Colon (tissue), 2 donors: ENCODE data around the gene TERT.
"Not testable (repeated sequence)": the region's sequence is repeated elsewhere in the genome, so short reads cannot be mapped to it uniquely, and the experiment has no call there.

Source experiments
- FAIRE-seq: peaks from 2 replicates; lab custom pipeline; 2012; peaks lifted over from hg19 to GRCh38; lab: Jason Lieb, UNC
- donor health status: control.
- donor health status: control.

TERT gene

GRCh38 chr5:1240496-1241260, 54.2 kb downstream of the TERT start:
- FAIRE-seq: no peak

GRCh38 chr5:1239505-1240251, 55.2 kb downstream of the TERT start:
- FAIRE-seq: peak; percentile 51

GRCh38 chr5:1235838-1236237, 59.0 kb downstream of the TERT start:
- FAIRE-seq: no peak

- FAIRE-seq: no peak
Measured at GRCh38 chr5:1235379-1235778, 59.5 kb downstream of the TERT start.

GRCh38 chr5:1232780-1233179, 62.1 kb downstream of the TERT start:
- FAIRE-seq: no peak

- FAIRE-seq: no peak
Measured at GRCh38 chr5:1231354-1231905, 63.4 kb downstream of the TERT start.

- no peak for FAIRE-seq
Measured at GRCh38 chr5:1230551-1230950, 64.3 kb downstream of the TERT start.

- no peak for FAIRE-seq
Measured at GRCh38 chr5:1229822-1230221, 65.0 kb downstream of the TERT start.

- not testable (repeated sequence) for FAIRE-seq
Measured at GRCh38 chr5:1229023-1229422, 65.8 kb downstream of the TERT start.

GRCh38 chr5:1228120-1228519, 66.7 kb downstream of the TERT start:
- FAIRE-seq: no peak

GRCh38 chr5:1227667-1228066, 67.2 kb downstream of the TERT start:
- no peak for FAIRE-seq

- FAIRE-seq: no peak
Measured at GRCh38 chr5:1226839-1227581, 67.9 kb downstream of the TERT start.

GRCh38 chr5:1226231-1226630, 68.6 kb downstream of the TERT start:
- FAIRE-seq: no peak

GRCh38 chr5:1225081-1225480, 69.8 kb downstream of the TERT start, which contains the start of gene SLC6A18:
Gene SLC6A18 (plus strand): TSS chr5:1225381. CDS start chr5:1225478, 97 bp downstream.
- FAIRE-seq: no peak

GRCh38 chr5:1224631-1225030, 70.2 kb downstream of the TERT start:
- FAIRE-seq: no peak

- no peak for FAIRE-seq
Measured at GRCh38 chr5:1223278-1223670, 71.6 kb downstream of the TERT start.

GRCh38 chr5:1222621-1223277, 72.1 kb downstream of the TERT start:
- no peak for FAIRE-seq

GRCh38 chr5:1222147-1222546, 72.7 kb downstream of the TERT start:
- no peak for FAIRE-seq

- no peak for FAIRE-seq
Measured at GRCh38 chr5:1221721-1222120, 73.1 kb downstream of the TERT start.

GRCh38 chr5:1220831-1221230, 74.0 kb downstream of the TERT start:
- no peak for FAIRE-seq

GRCh38 chr5:1220351-1220750, 74.5 kb downstream of the TERT start:
- no peak for FAIRE-seq

- no peak for FAIRE-seq
Measured at GRCh38 chr5:1219768-1220100, 75.1 kb downstream of the TERT start.
